Stomach (tissue), 9 donors: ENCODE measurements around the gene NLRP5. TPM values are rescaled to one million over a fixed set of nuclear protein-coding genes. Genes with fewer than 3 reads are reported as not detected.
"Not testable (repeated sequence)": the region's sequence is repeated elsewhere in the genome, so short reads cannot be mapped to it uniquely, and the experiment has no call there.

Source experiments
- DNase-seq, 2 donors: peaks; one replicate each; pipeline versions ENCODE4 v3.0.0 to v3.0.0-alpha.2; 2013 to 2019
- H3K27ac ChIP-seq, 5 donors: fragments of 200-600 bp in 4 of 5; sonication (generic) in 4 of 5; one replicate each; pipeline ENCODE4 v1.5.1; 2013 to 2019; ENCODE audit warnings: mild to moderate bottlenecking in 1 of 5, moderate library complexity in 1 of 5
- H3K27me3 ChIP-seq, 3 donors: fragments of 200-600 bp; sonication (generic); one replicate each; pipeline ENCODE4 v1.5.1; 2017 to 2019; ENCODE audit warnings: mixed run types in 1 of 3
- H3K36me3 ChIP-seq, 4 donors: fragments of 200-600 bp; sonication (generic); 1 replicate in 3 of 4; 2 replicates in 1 of 4; pipeline ENCODE4 v1.5.1; 2016 to 2019
- H3K4me1 ChIP-seq, 4 donors: fragments of 200-600 bp; sonication (generic); one replicate each; pipeline ENCODE4 v1.5.1; 2016 to 2019
- H3K4me3 ChIP-seq, 4 donors: fragments of 200-600 bp; sonication (generic) in 3 of 4; one replicate each; pipeline ENCODE4 v1.5.1; 2016 to 2019; ENCODE audit warnings: mild to moderate bottlenecking in 1 of 4
- H3K9me3 ChIP-seq, 4 donors: fragments of 200-600 bp; sonication (generic); one replicate each; pipeline ENCODE4 v1.5.1; 2016 to 2019
- EP300 ChIP-seq: sonication (generic); formaldehyde crosslinking; IDR thresholded peaks from one replicate; pipeline ENCODE4 v1.6.1; 2017; ENCODE audit warnings: antibody characterized with exemption
- POLR2A ChIP-seq, 4 donors: fragments of 450-650 bp; IDR thresholded peaks; one replicate each; pipeline ENCODE4 v1.6.1; 2016; ENCODE audit warnings: antibody characterized with exemption in 4 of 4, control low read depth in 2 of 4, mild to moderate bottlenecking in 1 of 4, moderate library complexity in 1 of 4
- POLR2AphosphoS5 ChIP-seq, 3 donors: sonication (generic); formaldehyde crosslinking; IDR thresholded peaks; one replicate each; pipeline ENCODE4 v1.6.1; 2016; ENCODE audit warnings: antibody characterized with exemption in 3 of 3
- WGBS, 5 donors: extraction: QIAGEN DNeasy Blood & Tissue Kit in 3 of 5; methylation state at CpG; one replicate each; pipeline versions ENCODE4 v1.1.5 to v1.1.7; 2013 to 2018; 5-methylcytosine and 5-hydroxymethylcytosine counted together
- intact Hi-C: fragments of 100-400 bp; cut with DNase I; formaldehyde crosslinking; loops from one replicate; pipeline ENCODE4 v1.15.1; 2023; ENCODE audit warnings: low total_unique reads
- polyA plus RNA-seq, 3 donors: library from polyadenylated mRNA; stranded (reverse); fragments of 200-250 nt; gene quantifications; one replicate each; pipeline ENCODE4 v1.2.3, GENCODE V29; 2013
- total RNA-seq, 5 donors: library from RNA; depleted of rRNA; stranded (reverse); fragments of >200 nt; gene quantifications; one replicate each; pipeline versions ENCODE4 v1.1.0 to v1.2.3, GENCODE V29; 2014 to 2016
- TF ChIP-seq, protein P1 (sequence below), 7 experiments: fragments of 450-650 bp in 4 of 7; fragments of 200-600 bp in 3 of 7; sonication (generic) in 3 of 7; IDR thresholded peaks; one replicate each; pipeline ENCODE4 v1.5.1; 2016 to 2019; ENCODE audit warnings: antibody characterized with exemption in 7 of 7, control low read depth in 2 of 7, mild to moderate bottlenecking in 1 of 7
- donor health status: healthy with polysubstance abuse.
- donor health status: Bipolar disorder and iron deficiency.
- donor health status: healthy.

Gene NLRP5
- total and polyA plus RNA-seq, 8 donors, result not detected

DNA sequence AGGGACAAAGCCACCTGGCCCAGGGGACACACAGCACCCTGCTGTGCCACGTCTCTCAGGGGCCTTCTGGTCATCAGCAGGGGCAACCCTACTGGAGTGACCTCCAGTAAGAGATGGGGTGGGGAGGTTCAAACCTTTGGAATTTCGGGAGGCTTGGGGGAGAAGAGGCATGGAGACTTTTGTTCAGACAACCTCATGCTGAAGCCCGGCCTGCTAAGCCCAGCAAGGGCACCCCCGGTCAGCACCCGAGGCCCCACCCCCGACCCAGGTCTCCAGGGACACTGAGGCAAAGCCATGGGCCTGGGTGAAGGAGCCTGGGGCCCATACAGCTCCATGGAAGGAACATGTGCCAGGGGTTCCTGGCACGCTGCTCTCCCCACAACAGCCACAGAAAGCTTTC is 111.2 kb downstream of the NLRP5 start:
- Histone ChIP-seq H3K27ac (no peak overlapping the region), H3K9me3 (no peaks in the 10 kb centered on the region), H3K36me3 (peaks cover 28 to 93% (median 88%) of the 10 kb centered on the region in 4 donors), H3K27me3 (no peaks in the 10 kb centered on the region), H3K4me3 (no peak overlapping the region), H3K4me1 (peaks cover 0 to 24% (median 15%) of the 10 kb centered on the region in 4 donors)
- no peak for DNase-seq
- intact Hi-C loops, result loop anchor here (5.0 kb wide), 1 partner anchor 65 kb away; no protein-coding TSS in a partner anchor
- WGBS, 5 donors, result 86 to 92% (median 89%) methylated on average over 2 to 7 of the region's 7 CpGs
- TF ChIP-seq, protein P1, sequence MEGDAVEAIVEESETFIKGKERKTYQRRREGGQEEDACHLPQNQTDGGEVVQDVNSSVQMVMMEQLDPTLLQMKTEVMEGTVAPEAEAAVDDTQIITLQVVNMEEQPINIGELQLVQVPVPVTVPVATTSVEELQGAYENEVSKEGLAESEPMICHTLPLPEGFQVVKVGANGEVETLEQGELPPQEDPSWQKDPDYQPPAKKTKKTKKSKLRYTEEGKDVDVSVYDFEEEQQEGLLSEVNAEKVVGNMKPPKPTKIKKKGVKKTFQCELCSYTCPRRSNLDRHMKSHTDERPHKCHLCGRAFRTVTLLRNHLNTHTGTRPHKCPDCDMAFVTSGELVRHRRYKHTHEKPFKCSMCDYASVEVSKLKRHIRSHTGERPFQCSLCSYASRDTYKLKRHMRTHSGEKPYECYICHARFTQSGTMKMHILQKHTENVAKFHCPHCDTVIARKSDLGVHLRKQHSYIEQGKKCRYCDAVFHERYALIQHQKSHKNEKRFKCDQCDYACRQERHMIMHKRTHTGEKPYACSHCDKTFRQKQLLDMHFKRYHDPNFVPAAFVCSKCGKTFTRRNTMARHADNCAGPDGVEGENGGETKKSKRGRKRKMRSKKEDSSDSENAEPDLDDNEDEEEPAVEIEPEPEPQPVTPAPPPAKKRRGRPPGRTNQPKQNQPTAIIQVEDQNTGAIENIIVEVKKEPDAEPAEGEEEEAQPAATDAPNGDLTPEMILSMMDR (IDR thresholded peaks at IDR 0.05), result no peak
- TF ChIP-seq POLR2AphosphoS5 (IDR thresholded peaks at IDR 0.05), result no peak
- no peak for TF ChIP-seq EP300
- no peak for TF ChIP-seq POLR2A (IDR thresholded peaks at IDR 0.05)

GRCh38 chr19:56098237-56098636 is 111.7 kb downstream of the NLRP5 start:
- not testable (repeated sequence) for H3K27me3 ChIP-seq, H3K9me3 ChIP-seq, DNase-seq, H3K27ac ChIP-seq, H3K4me3 ChIP-seq
- 93 to 97% (median 96%) methylated on average over 12 to 21 of the region's 21 CpGs for WGBS, 5 donors
- Histone ChIP-seq H3K36me3 (peaks cover 30 to 93% (median 88%) of the 10 kb centered on the region in 4 donors), H3K4me1 (peaks cover 0 to 27% (median 17%) of the 10 kb centered on the region in 4 donors)
- intact Hi-C loops, result loop anchor here (5.0 kb wide), 1 partner anchor 64 kb away; no protein-coding TSS in a partner anchor

DNA sequence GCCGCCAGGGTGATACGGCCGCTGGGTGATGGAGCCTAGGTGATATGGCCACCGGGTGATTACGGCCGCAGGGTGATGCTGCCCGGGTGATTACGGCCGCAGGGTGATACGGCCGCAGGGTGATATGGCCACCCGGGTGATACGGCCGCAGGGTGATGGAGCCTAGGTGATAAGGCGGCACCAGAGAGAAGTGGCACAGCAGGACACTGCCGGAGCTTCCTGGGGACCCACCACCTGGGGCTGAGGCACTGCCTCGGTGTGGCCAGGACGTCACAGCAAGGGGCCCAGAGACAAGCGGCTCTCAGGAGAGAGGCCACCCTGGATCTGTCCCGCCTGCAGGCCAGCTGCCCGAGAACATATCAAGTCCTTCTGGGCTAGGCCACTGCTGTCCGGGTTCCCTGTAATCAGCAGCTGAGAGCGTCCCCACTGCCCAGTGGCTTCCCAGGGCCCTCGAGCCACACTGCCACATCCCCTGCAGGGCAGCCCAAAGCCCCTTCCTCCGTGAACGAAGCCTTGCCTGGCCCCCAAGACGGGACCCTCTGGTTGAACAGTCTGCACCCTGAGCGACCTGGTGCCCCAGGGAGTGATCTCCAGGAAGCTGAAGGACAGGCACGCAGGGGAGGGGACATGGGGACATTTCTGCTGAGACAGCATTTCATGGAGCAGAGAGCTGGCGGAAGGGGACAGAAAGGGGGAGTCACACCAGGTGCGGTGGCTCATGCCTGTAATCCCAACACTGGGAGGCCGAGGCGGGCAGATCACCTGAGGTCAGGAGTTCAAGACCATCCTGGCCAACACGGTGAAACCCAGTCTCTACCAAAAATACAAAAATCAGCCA is 112.4 kb downstream of the NLRP5 start:
- Histone ChIP-seq H3K4me1 (peaks cover 0 to 31% (median 19%) of the 10 kb centered on the region in 4 donors), H3K36me3 (peaks cover 30 to 91% (median 84%) of the 10 kb centered on the region in 4 donors), H3K27ac (no peak overlapping the region), H3K27me3 (no peaks in the 10 kb centered on the region), H3K4me3 (no peak overlapping the region), H3K9me3 (no peaks in the 10 kb centered on the region)
- intact Hi-C loops, result loop anchor here (5.0 kb wide), 1 partner anchor 63 kb away; no protein-coding TSS in a partner anchor
- TF ChIP-seq, protein P1 (IDR thresholded peaks at IDR 0.05), result no peak
- TF ChIP-seq EP300 (no peak), POLR2A (IDR thresholded peaks at IDR 0.05) (no peak), POLR2AphosphoS5 (IDR thresholded peaks at IDR 0.05) (no peak)
- no peak for DNase-seq
- 89 to 97% (median 95%) methylated on average over 26 to 33 of the region's 34 CpGs for WGBS, 5 donors

- no peaks in the 10 kb centered on the region for H3K27me3 ChIP-seq
- TF ChIP-seq POLR2A (IDR thresholded peaks at IDR 0.05), result no peak
- no peak for TF ChIP-seq POLR2AphosphoS5 (IDR thresholded peaks at IDR 0.05)
- TF ChIP-seq EP300, result no peak
- TF ChIP-seq, protein P1 (IDR thresholded peaks at IDR 0.05), result no peak
- peaks cover 4 to 37% (median 25%) of the 10 kb centered on the region in 4 donors for H3K4me1 ChIP-seq
- H3K4me3 ChIP-seq, result no peak overlapping the region
- 91 to 95% (median 94%) methylated on average over 28 to 31 of the region's 31 CpGs for WGBS, 5 donors
- no peaks in the 10 kb centered on the region for H3K9me3 ChIP-seq
- H3K36me3 ChIP-seq, result peaks cover 29 to 85% (median 76%) of the 10 kb centered on the region in 4 donors
- intact Hi-C loops, result loop anchor here (5.0 kb wide), 1 partner anchor 62 kb away; no protein-coding TSS in a partner anchor
- no peak overlapping the region for H3K27ac ChIP-seq
- DNase-seq, result no peak
Measured at GRCh38 chr19:56099638-56100539, 113.3 kb downstream of the NLRP5 start.
